ENCODE data around the gene AASDHPPT. TPM values are rescaled to one million over a fixed set of nuclear protein-coding genes. Genes with fewer than 3 reads are reported as not detected.
A peak's percentile ranks its signal among the peaks of the same experiment; 100 is the strongest.

Gene AASDHPPT
- total RNA-seq, 6 donors from 2014 or later: 21.3 to 31.4 (median 28.2) TPM

- Histone ChIP-seq H3K36me3 (peaks cover 6 to 66% (median 30%) of the 10 kb centered on the region in 4 donors), H3K27ac (no peak overlapping the region), H3K27me3 (no peaks in the 10 kb centered on the region), H3K4me1 (peaks cover 4 to 22% (median 14%) of the 10 kb centered on the region in 4 donors), H3K9me3 (no peaks in the 10 kb centered on the region), H3K4me3 (no peak overlapping the region)
- TF ChIP-seq EP300 (IDR thresholded peaks at IDR 0.05) (no peak), POLR2AphosphoS5 (IDR thresholded peaks at IDR 0.05) (no peak), POLR2A (IDR thresholded peaks at IDR 0.05) (no peak)
- TF ChIP-seq, protein P1, sequence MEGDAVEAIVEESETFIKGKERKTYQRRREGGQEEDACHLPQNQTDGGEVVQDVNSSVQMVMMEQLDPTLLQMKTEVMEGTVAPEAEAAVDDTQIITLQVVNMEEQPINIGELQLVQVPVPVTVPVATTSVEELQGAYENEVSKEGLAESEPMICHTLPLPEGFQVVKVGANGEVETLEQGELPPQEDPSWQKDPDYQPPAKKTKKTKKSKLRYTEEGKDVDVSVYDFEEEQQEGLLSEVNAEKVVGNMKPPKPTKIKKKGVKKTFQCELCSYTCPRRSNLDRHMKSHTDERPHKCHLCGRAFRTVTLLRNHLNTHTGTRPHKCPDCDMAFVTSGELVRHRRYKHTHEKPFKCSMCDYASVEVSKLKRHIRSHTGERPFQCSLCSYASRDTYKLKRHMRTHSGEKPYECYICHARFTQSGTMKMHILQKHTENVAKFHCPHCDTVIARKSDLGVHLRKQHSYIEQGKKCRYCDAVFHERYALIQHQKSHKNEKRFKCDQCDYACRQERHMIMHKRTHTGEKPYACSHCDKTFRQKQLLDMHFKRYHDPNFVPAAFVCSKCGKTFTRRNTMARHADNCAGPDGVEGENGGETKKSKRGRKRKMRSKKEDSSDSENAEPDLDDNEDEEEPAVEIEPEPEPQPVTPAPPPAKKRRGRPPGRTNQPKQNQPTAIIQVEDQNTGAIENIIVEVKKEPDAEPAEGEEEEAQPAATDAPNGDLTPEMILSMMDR (IDR thresholded peaks at IDR 0.05): no peak
- WGBS, 2 donors: 89 to 93% methylated on average over 1 of the region's 1 CpG
- ATAC-seq (ENCODE audit: low FRiP score in 2 of 2) (no peak), DNase-seq (no peak)
Observed at GRCh38 chr11:106092446-106092845, 15.0 kb downstream of the AASDHPPT start.

DNA sequence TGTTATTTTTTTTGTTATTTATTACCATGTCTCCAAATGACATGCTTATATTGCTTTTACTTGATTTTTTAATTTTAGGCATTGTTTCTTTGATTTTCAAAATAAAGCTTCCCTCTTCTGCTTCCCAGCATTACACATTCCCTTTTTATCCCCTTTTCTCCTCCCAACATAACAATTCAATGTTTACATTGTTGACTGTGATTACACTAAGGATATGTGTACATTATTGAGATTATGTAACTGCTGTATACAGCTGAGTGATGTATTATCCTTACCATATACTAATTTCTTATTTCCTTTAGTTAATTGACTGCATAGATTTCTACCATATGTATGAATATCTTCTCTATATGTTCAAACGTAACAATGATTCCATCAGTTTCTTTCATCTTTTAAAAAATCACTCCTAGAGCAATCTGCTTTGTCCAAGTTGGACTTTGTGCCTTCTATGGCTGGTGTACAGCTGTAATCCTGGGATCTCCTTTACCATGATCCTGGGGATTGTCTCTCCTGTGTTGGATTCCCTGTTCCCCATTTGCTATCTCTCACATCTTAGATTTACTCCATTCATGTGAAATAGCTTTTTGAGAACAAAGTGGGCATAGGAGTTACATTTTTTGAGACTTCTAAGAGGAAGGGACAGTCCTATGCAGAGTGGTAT is 21.6 kb downstream of the AASDHPPT start:
- DNase-seq (no peak), ATAC-seq (ENCODE audit: low FRiP score in 2 of 2) (no peak)
- Histone ChIP-seq H3K4me3 (no peak overlapping the region), H3K4me1 (no peaks in the 10 kb centered on the region), H3K27ac (no peak overlapping the region), H3K9me3 (no peaks in the 10 kb centered on the region), H3K36me3 (peaks cover 6 to 45% (median 28%) of the 10 kb centered on the region in 4 donors), H3K27me3 (no peaks in the 10 kb centered on the region)
- WGBS, 2 donors: 82 to 100% methylated on average over 1 of the region's 1 CpG
- TF ChIP-seq, protein P1 (IDR thresholded peaks at IDR 0.05): no peak
- TF ChIP-seq POLR2AphosphoS5 (IDR thresholded peaks at IDR 0.05): no peak
- no peak for TF ChIP-seq EP300 (IDR thresholded peaks at IDR 0.05)
- TF ChIP-seq POLR2A (IDR thresholded peaks at IDR 0.05): no peak

GRCh38 chr11:106101370-106101769 is 23.9 kb downstream of the AASDHPPT start:
- H3K36me3 ChIP-seq: peaks cover 0 to 21% (median 16%) of the 10 kb centered on the region in 4 donors
- H3K4me3 ChIP-seq: no peak overlapping the region
- DNase-seq (no peak), ATAC-seq (ENCODE audit: low FRiP score in 2 of 2) (no peak)
- H3K27ac ChIP-seq: no peak overlapping the region
- TF ChIP-seq POLR2A (IDR thresholded peaks at IDR 0.05) (no peak), POLR2AphosphoS5 (IDR thresholded peaks at IDR 0.05) (no peak)
- TF ChIP-seq, protein P1 (IDR thresholded peaks at IDR 0.05): no peak
- H3K9me3 ChIP-seq: no peaks in the 10 kb centered on the region
- H3K27me3 ChIP-seq: no peaks in the 10 kb centered on the region
- 77 to 87% methylated on average over 3 of the region's 3 CpGs for WGBS, 2 donors
- no peaks in the 10 kb centered on the region for H3K4me1 ChIP-seq

GRCh38 chr11:106101819-106102218 is 24.4 kb downstream of the AASDHPPT start:
- TF ChIP-seq, protein P1 (IDR thresholded peaks at IDR 0.05): no peak
- Histone ChIP-seq H3K36me3 (peaks cover 0 to 17% (median 12%) of the 10 kb centered on the region in 4 donors), H3K4me1 (no peaks in the 10 kb centered on the region), H3K27me3 (no peaks in the 10 kb centered on the region), H3K27ac (no peak overlapping the region), H3K4me3 (no peak overlapping the region), H3K9me3 (no peaks in the 10 kb centered on the region)
- ATAC-seq (ENCODE audit: low FRiP score in 2 of 2): no peak
- no peak for DNase-seq
- 92 to 94% methylated on average over 1 of the region's 1 CpG for WGBS, 2 donors

DNA sequence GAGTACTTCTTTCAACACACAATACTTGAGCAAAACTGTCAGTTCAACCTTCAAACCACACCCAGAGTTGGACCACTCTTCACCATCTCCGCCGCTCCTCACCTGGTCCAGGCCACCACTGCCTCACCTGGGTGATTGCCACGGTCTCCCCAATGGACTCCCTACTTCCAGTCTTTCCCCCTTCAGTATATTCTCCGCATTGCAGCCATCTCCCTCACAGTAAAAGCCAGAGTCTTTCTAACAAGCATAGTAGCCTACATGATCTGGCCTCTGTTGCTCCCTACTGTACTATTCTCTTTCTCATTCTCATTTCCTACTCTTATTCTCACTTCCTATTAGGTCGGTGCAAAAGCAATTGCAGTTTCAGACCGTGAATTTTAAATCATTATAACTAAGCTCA is 28.5 kb downstream of the AASDHPPT start:
- 86 to 91% methylated on average over 6 of the region's 6 CpGs for WGBS, 2 donors
- H3K36me3 ChIP-seq: no peaks in the 10 kb centered on the region

More for the DNA sequence above, 28.5 kb downstream of the AASDHPPT start:
- TF ChIP-seq, protein P1 (IDR thresholded peaks at IDR 0.05): no peak
- ATAC-seq (ENCODE audit: low FRiP score in 2 of 2) (peak in 1 of 2 donors; percentile 30), DNase-seq (no peak)
- Histone ChIP-seq H3K9me3 (no peaks in the 10 kb centered on the region), H3K4me1 (no peaks in the 10 kb centered on the region), H3K27me3 (no peaks in the 10 kb centered on the region), H3K4me3 (no peak overlapping the region), H3K27ac (no peak overlapping the region)
